Tibial artery (tissue), 4 donors: Measurements from ENCODE around the gene SLC25A25.

ENCODE experiments used
- DNase-seq, 2 donors: peaks; one replicate each; pipeline ENCODE4 v3.0.0-alpha.2; 2019
- H3K27ac ChIP-seq, 2 donors: fragments of 200-600 bp; sonication (generic) in 1 of 2; 1 replicate in 1 of 2; 2 replicates in 1 of 2; pipeline ENCODE4 v1.5.1; 2018 to 2019; ENCODE audit warnings: mild to moderate bottlenecking in 1 of 2
- H3K27me3 ChIP-seq, 2 donors: fragments of 200-600 bp; sonication (generic) in 1 of 2; one replicate each; pipeline versions ENCODE4 v1.5.1 to v1.6.0; 2016 to 2019
- H3K36me3 ChIP-seq, 3 donors: fragments of 200-600 bp; sonication (generic) in 2 of 3; one replicate each; pipeline ENCODE4 v1.5.1; 2016 to 2019; ENCODE audit warnings: mild to moderate bottlenecking in 2 of 3
- H3K4me1 ChIP-seq, 4 donors: fragments of 200-600 bp; sonication (generic) in 2 of 4; 1 replicate in 3 of 4; 2 replicates in 1 of 4; pipeline ENCODE4 v1.5.1; 2016 to 2019
- H3K4me3 ChIP-seq, 2 donors: fragments of 200-600 bp; sonication (generic) in 1 of 2; 1 replicate in 1 of 2; 2 replicates in 1 of 2; pipeline ENCODE4 v1.5.1; 2018 to 2019; ENCODE audit warnings: mild to moderate bottlenecking in 2 of 2
- H3K9me3 ChIP-seq, 3 donors: fragments of 200-600 bp; sonication (generic) in 1 of 3; one replicate each; pipeline ENCODE4 v1.5.1; 2016 to 2019
- CTCF ChIP-seq, 2 experiments: fragments of 200-600 bp in 1 of 2; fragments of 450-650 bp in 1 of 2; IDR thresholded peaks; one replicate each; pipeline ENCODE4 v1.5.1; 2017 to 2019; ENCODE audit warnings: antibody characterized with exemption in 2 of 2, mild to moderate bottlenecking in 1 of 2, moderate library complexity in 1 of 2
- intact Hi-C: fragments of 100-400 bp; cut with DNase I; formaldehyde crosslinking; loops from one replicate; pipeline ENCODE4 v1.15.0; 2023; ENCODE audit warnings: low total_unique reads

Gene SLC25A25

GRCh38 chr9:128059365-128059983 is 8.6 kb upstream of the SLC25A25 start:
- Histone ChIP-seq H3K4me1 (peaks cover 0 to 27% (median 16%) of the 10 kb centered on the region in 4 donors), H3K36me3 (peaks cover 11 to 32% (median 27%) of the 10 kb centered on the region in 3 donors), H3K9me3 (no peaks in the 10 kb centered on the region), H3K27me3 (no peaks in the 10 kb centered on the region), H3K27ac (no peak overlapping the region), H3K4me3 (no peak overlapping the region)
- no peak for TF ChIP-seq CTCF (IDR thresholded peaks at IDR 0.05)
- intact Hi-C loops: no loop called here
- DNase-seq: no peak

GRCh38 chr9:128061275-128061960 is 6.6 kb upstream of the SLC25A25 start:
- H3K36me3 ChIP-seq: peaks cover 11 to 32% (median 27%) of the 10 kb centered on the region in 3 donors
- peaks cover 1 to 29% (median 20%) of the 10 kb centered on the region in 4 donors for H3K4me1 ChIP-seq
- no peak overlapping the region for H3K4me3 ChIP-seq
- intact Hi-C loops: no loop called here
- H3K9me3 ChIP-seq: no peaks in the 10 kb centered on the region
- TF ChIP-seq CTCF (IDR thresholded peaks at IDR 0.05): no peak
- no peaks in the 10 kb centered on the region for H3K27me3 ChIP-seq
- H3K27ac ChIP-seq: no peak overlapping the region
- DNase-seq: no peak

- H3K36me3 ChIP-seq: peaks cover 11 to 32% (median 27%) of the 10 kb centered on the region in 3 donors
- intact Hi-C loops: no loop called here
- no peak for DNase-seq
- H3K27ac ChIP-seq: no peak overlapping the region
- no peak overlapping the region for H3K4me3 ChIP-seq
- no peak for TF ChIP-seq CTCF (IDR thresholded peaks at IDR 0.05)
- H3K27me3 ChIP-seq: no peaks in the 10 kb centered on the region
- peaks cover 6 to 32% (median 22%) of the 10 kb centered on the region in 4 donors for H3K4me1 ChIP-seq
- no peaks in the 10 kb centered on the region for H3K9me3 ChIP-seq
Observed at GRCh38 chr9:128062279-128062678, 5.8 kb upstream of the SLC25A25 start.

- Histone ChIP-seq H3K27me3 (no peaks in the 10 kb centered on the region), H3K4me3 (no peak overlapping the region), H3K36me3 (peaks cover 11 to 32% (median 27%) of the 10 kb centered on the region in 3 donors), H3K27ac (no peak overlapping the region), H3K9me3 (no peaks in the 10 kb centered on the region), H3K4me1 (peaks cover 6 to 27% (median 22%) of the 10 kb centered on the region in 4 donors)
- intact Hi-C loops: no loop called here
- DNase-seq: no peak
- no peak for TF ChIP-seq CTCF (IDR thresholded peaks at IDR 0.05)
Observed at GRCh38 chr9:128062846-128063831, 4.9 kb upstream of the SLC25A25 start.

- TF ChIP-seq CTCF (IDR thresholded peaks at IDR 0.05): no peak
- no peaks in the 10 kb centered on the region for H3K9me3 ChIP-seq
- no peak for DNase-seq
- H3K4me3 ChIP-seq: peak overlapping the region; percentile 89 to 98
- no peaks in the 10 kb centered on the region for H3K27me3 ChIP-seq
- peaks cover 6 to 40% (median 30%) of the 10 kb centered on the region in 4 donors for H3K4me1 ChIP-seq
- intact Hi-C loops: no loop called here
- H3K27ac ChIP-seq: peak overlapping the region; percentile 87 to 95
- H3K36me3 ChIP-seq: peaks cover 11 to 28% (median 27%) of the 10 kb centered on the region in 3 donors
Observed at GRCh38 chr9:128065907-128066712, 1.9 kb upstream of the SLC25A25 start.
